Measurements from ENCODE around the gene ELF4. TPM values are rescaled to one million over a fixed set of nuclear protein-coding genes. Genes with fewer than 3 reads are reported as not detected.

Gene ELF4
- total RNA-seq, 1 experiment from 2014 or later, result 0.81 TPM

DNA sequence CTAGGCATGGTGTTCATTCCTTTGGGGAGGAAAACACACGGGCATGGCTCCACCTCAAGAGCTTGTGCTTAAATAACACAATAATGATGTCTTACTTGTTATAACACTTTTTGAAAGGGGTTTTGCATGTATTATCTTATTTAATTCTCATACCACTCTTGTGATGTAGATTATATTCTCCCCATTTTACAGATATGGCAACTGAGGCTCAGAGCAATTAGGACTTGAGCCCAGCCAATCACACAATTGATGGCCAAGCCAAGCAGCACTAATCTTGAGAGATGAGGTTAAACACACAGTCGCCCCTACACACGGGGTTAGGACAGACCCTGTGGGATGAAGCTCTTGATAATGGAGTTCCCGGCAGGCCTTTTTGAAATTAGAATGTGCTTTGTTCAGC, 82.7 kb downstream of the ELF4 start:
- no peak overlapping the region for H2BK12ac ChIP-seq (ENCODE audit: insufficient read length, low read depth, low read length)

More for the DNA sequence above, 82.7 kb downstream of the ELF4 start:
- Histone ChIP-seq H3K56ac (ENCODE audit: insufficient read length, low read depth, low read length) (no peak overlapping the region), H4K20me1 (ENCODE audit: control insufficient read depth, insufficient read depth, insufficient read length) (no peaks in the 10 kb centered on the region), H3K18ac (ENCODE audit: insufficient read length, low read depth, low read length) (no peak overlapping the region), H2BK20ac (ENCODE audit: low read depth, low read length, poor library complexity, severe bottlenecking) (no peak overlapping the region), H3K9ac (ENCODE audit: extremely low read depth, insufficient read length, low read length) (no peak overlapping the region), H2BK120ac (ENCODE audit: low read depth, low read length, poor library complexity, severe bottlenecking) (no peak overlapping the region), H2BK5ac (ENCODE audit: insufficient read length, low read length) (no peak overlapping the region), H2BK15ac (ENCODE audit: low read depth, low read length) (no peak overlapping the region), H3K4ac (ENCODE audit: low read depth, low read length) (no peak overlapping the region), H3K4me1 (ENCODE audit: insufficient read depth, low read length) (no peaks in the 10 kb centered on the region), H2AK5ac (ENCODE audit: insufficient read length, low read length) (no peak overlapping the region), H4K8ac (replicated peaks; ENCODE audit: insufficient read length, low read depth, low read length) (no peak overlapping the region), H3K27me3 (ENCODE audit: insufficient read depth, low read length) (no peaks in the 10 kb centered on the region), H3K9me3 (ENCODE audit: control insufficient read depth, low read depth, low read length) (peaks cover 11% of the 10 kb centered on the region), H3K27ac (ENCODE audit: insufficient read length, low read depth, low read length) (no peak overlapping the region), H4K91ac (ENCODE audit: insufficient read length, low read depth, low read length) (no peak overlapping the region), H3K23me2 (ENCODE audit: insufficient read length, low read depth, low read length, poor library complexity, severe bottlenecking) (no peaks in the 10 kb centered on the region), H3K4me2 (ENCODE audit: insufficient read depth, insufficient read length, low read length) (no peak overlapping the region), H3K79me2 (ENCODE audit: insufficient read depth, low read length) (no peaks in the 10 kb centered on the region), H3K23ac (ENCODE audit: insufficient read length, low read depth, low read length) (no peak overlapping the region), H3T11ph (ENCODE audit: low read length) (no peak overlapping the region), H2AFZ (ENCODE audit: low read length) (no peak overlapping the region), H3K14ac (ENCODE audit: insufficient read depth, low read length) (no peak overlapping the region), H3K79me1 (ENCODE audit: insufficient read depth, low read depth, low read length, poor library complexity, severe bottlenecking) (no peaks in the 10 kb centered on the region), H4K5ac (ENCODE audit: insufficient read length, low read depth, low read length) (no peak overlapping the region)
- Mint-ChIP-seq H3K27ac (no peak overlapping the region), H3K4me1 (peaks cover 4 to 13% of the 10 kb centered on the region in 2 experiments), H3K27me3 (ENCODE audit: low read depth) (no peaks in the 10 kb centered on the region; the same call in none of the 2 replicates), H3K36me3 (ENCODE audit: insufficient read depth in 1 of 3, low read depth in 3 of 3) (peaks cover 6 to 47% (median 21%) of the 10 kb centered on the region in 3 experiments; a peak in 6 of 7 replicates), H3K4me3 (no peak overlapping the region), H3K9me3 (peaks cover 0 to 70% of the 10 kb centered on the region in 2 experiments; a peak in 3 of 5 replicates)
- TF ChIP-seq, protein P1, sequence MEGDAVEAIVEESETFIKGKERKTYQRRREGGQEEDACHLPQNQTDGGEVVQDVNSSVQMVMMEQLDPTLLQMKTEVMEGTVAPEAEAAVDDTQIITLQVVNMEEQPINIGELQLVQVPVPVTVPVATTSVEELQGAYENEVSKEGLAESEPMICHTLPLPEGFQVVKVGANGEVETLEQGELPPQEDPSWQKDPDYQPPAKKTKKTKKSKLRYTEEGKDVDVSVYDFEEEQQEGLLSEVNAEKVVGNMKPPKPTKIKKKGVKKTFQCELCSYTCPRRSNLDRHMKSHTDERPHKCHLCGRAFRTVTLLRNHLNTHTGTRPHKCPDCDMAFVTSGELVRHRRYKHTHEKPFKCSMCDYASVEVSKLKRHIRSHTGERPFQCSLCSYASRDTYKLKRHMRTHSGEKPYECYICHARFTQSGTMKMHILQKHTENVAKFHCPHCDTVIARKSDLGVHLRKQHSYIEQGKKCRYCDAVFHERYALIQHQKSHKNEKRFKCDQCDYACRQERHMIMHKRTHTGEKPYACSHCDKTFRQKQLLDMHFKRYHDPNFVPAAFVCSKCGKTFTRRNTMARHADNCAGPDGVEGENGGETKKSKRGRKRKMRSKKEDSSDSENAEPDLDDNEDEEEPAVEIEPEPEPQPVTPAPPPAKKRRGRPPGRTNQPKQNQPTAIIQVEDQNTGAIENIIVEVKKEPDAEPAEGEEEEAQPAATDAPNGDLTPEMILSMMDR (conservative IDR thresholded peaks at IDR 0.05), result no peak
- no CpG with 5 or more reads among the region's 4 CpGs for WGBS (ENCODE audit: extremely low coverage, insufficient read length, low lambda C conversion rate)
- DNase-seq, result no peak

Data from H9 (cell line).